LNCAP (cell line): ENCODE data around the gene ATP6V1A.

ENCODE experiments used
- TF ChIP-seq, protein P1 (sequence below): fragments of 450-650 bp; IDR thresholded peaks from 2 replicates; pipeline ENCODE4 v1.5.1; 2017; ENCODE audit warnings: mild to moderate bottlenecking

The ATP6V1A gene

DNA sequence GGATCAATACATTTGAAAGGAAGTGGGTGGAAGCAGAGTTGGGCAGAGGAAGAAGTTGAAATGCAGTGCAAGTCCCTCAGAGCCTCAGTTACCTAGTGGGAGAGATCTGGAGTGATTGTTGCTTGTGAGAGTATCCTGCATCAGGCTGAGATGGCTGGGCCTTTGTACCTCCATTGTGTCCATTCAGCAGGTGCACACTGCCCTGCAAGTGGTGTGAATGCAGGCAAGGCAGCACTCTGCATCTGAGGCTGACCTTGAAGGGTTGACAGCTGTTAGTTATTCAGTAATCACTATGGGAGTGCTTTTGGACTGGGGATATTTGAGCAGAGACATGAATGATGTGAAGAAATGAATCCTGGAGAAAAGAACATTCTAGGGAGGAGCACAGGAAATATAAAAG is 25.2 kb downstream of the ATP6V1A start:
- TF ChIP-seq, protein P1, sequence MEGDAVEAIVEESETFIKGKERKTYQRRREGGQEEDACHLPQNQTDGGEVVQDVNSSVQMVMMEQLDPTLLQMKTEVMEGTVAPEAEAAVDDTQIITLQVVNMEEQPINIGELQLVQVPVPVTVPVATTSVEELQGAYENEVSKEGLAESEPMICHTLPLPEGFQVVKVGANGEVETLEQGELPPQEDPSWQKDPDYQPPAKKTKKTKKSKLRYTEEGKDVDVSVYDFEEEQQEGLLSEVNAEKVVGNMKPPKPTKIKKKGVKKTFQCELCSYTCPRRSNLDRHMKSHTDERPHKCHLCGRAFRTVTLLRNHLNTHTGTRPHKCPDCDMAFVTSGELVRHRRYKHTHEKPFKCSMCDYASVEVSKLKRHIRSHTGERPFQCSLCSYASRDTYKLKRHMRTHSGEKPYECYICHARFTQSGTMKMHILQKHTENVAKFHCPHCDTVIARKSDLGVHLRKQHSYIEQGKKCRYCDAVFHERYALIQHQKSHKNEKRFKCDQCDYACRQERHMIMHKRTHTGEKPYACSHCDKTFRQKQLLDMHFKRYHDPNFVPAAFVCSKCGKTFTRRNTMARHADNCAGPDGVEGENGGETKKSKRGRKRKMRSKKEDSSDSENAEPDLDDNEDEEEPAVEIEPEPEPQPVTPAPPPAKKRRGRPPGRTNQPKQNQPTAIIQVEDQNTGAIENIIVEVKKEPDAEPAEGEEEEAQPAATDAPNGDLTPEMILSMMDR = no peak

DNA sequence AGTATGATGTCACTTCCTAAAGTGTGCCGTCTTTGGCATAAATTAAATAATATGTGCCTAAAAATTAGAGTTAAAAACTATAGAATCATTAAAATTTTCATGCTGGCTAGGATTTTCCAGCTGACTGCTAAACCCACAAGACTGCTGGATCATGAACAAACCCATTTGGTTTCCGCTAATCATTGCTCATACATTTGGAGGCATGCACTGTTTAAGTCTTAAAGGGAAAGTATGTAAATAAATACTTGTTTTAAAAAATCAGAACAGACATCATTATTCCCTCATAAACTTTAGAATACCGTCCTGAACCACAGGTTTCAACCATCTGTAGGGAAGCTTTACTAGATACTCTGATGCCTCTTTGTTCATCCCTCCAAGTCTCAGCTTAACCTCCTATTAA is 26.5 kb downstream of the ATP6V1A start:
- TF ChIP-seq, protein P1 = no peak

GRCh38 chr3:113775516-113775915 is 28.7 kb downstream of the ATP6V1A start:
- TF ChIP-seq, protein P1 = no peak

DNA sequence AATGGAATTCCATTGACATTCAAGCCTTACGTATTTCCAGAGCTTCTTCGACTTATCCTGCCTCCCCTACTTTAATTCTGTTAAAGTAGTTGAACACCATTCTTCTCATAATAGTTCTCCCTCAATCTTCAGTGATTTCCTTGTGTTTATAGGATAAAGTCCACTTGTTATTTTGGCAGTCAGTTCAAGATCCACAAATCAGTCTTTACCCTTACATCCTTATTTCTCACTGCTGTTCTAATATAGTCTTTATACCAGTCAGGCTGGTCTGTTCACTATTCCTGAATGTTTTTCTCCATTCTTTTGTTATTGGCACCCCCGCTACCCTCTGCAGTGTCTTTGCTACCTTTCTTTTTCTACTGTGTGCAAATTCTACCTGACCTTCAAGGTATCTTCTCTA is 29.7 kb downstream of the ATP6V1A start:
- TF ChIP-seq, protein P1 = no peak

DNA sequence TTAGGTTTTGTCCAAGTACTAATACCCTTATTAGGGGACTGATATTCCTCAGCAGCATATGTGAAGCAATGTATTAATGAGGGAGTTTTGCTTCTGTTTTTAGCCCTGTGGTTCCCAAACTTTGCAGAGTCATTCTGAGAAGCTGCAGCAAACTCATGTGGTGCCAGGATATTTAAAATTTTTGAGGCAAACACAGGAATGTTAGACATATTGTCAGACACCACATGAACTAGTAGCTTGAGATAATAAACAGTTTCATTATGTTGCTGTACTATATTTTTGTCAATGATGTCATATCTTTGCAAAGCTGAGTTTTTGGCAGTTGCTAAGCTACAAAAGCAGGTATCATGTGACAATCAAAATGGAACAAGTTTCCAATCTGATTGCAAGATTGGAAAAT is 36.6 kb downstream of the ATP6V1A start:
- TF ChIP-seq, protein P1 = no peak

- TF ChIP-seq, protein P1 = no peak
Measured at GRCh38 chr3:113783980-113784379, 37.1 kb downstream of the ATP6V1A start.

DNA sequence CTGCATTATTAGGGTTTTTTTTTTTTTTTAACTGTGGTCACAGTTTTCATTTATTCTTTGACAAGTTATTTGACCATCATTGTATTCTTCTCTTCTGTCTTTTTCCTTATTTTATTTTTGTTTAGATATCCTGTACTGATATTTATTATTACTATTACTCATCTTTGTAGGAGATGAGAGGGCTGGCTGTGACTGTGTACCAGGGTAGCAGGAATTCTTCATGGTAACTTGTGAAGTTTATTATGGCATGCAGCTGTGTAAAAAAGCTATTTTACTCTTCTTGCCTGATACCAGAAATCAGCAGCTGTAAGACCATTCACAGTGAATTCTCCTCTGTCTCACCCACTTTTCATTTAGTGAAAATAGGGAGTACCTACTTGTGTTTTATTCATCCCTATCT is 44.5 kb downstream of the ATP6V1A start:
- TF ChIP-seq, protein P1 = no peak

GRCh38 chr3:113794526-113794925 is 47.7 kb downstream of the ATP6V1A start:
- TF ChIP-seq, protein P1 = no peak
